ENCODE data around the gene PDE11A.

DNA sequence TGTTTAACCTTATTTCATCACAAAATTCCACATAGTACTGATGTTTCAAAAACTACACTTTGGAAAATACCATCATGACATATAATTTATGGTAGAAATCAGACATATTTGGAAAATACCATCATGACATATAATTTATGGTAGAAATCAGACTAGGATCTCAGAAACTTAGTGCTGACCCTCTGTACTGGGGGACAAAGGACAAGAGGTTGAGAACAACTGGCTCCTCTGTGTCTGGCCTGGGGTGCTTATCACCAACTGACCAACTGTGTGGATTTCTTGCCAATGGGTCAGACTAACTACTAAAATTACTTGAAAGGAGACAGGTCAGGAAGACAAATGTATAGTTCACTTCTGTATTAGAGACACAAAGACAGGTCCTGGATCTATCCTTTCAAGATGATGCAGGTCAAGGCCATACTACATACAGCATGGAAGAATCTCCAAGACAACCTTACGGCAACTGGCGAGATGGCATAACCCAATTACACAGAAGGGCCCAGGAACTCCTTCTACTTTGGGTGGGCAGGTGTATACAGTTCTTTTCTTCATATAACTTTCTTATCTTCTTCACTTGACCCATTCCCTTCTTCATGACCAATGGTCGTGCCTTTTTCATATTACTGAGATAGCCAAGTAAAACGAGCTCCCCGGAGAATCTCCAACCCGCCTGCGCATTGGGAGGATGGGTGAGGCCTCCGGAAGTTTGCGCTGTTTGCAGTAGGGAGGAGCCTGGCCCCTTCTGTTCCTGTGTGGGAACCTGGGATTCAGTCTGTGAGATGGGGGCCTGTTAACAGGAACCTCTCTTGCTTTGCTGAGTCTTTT is 389.5 kb downstream of the PDE11A start:
- TF ChIP-seq CTCF (conservative IDR thresholded peaks at IDR 0.05): no peak
- no peak for TF ChIP-seq ZFX (IDR thresholded peaks at IDR 0.05)

Data from C4-2B (cell line).